Vagina (tissue), 2 donors: ENCODE results near the gene NOXA1.

ENCODE experiments used
- CTCF ChIP-seq, 3 experiments: fragments of 450-650 bp in 2 of 3; fragments of 200-600 bp in 1 of 3; sonication (generic) in 1 of 3; IDR thresholded peaks; one replicate each; pipeline ENCODE4 v1.5.1; 2017 to 2019; ENCODE audit warnings: antibody characterized with exemption in 3 of 3, mild to moderate bottlenecking in 2 of 3, moderate library complexity in 2 of 3
- POLR2A ChIP-seq, 2 donors: fragments of 450-650 bp; IDR thresholded peaks; one replicate each; pipeline ENCODE4 v1.6.1; 2017; ENCODE audit warnings: antibody characterized with exemption in 2 of 2, mild to moderate bottlenecking in 2 of 2, moderate library complexity in 2 of 2
- POLR2AphosphoS5 ChIP-seq, 2 donors: sonication (generic); formaldehyde crosslinking; IDR thresholded peaks; one replicate each; pipeline ENCODE4 v1.9.0; 2017; ENCODE audit warnings: antibody characterized with exemption in 2 of 2, mild to moderate bottlenecking in 2 of 2, low read depth in 1 of 2; ENCODE audit not compliant: insufficient read depth in 1 of 2

GRCh38 chr9:137478962-137479861 lies 56.0 kb downstream of the NOXA1 start:
- TF ChIP-seq POLR2A (IDR thresholded peaks at IDR 0.05) (no peak), CTCF (IDR thresholded peaks at IDR 0.05) (no peak), POLR2AphosphoS5 (IDR thresholded peaks at IDR 0.05; ENCODE audit: insufficient read depth in 1 of 2, low read depth in 1 of 2) (no peak)
